Type B pancreatic cell (in vitro differentiated cells): ENCODE data around the gene SCLY. TPM values are rescaled to one million over a fixed set of nuclear protein-coding genes. Genes with fewer than 3 reads are reported as not detected.

Source experiments
- DNase-seq: peaks from one replicate; pipeline ENCODE4 v3.0.0; 2021; ENCODE audit warnings: mixed read lengths; ENCODE audit not compliant: unreplicated experiment; ENCODE audit errors: extremely low spot score
- H3K27ac Mint-ChIP-seq: 2 replicates; pipeline ENCODE4 v1.8.0; 2021; ENCODE audit warnings: mild to moderate bottlenecking, mixed read lengths
- H3K27me3 Mint-ChIP-seq: 2 replicates; pipeline ENCODE4 v1.8.0; 2021; ENCODE audit warnings: mixed read lengths
- H3K36me3 Mint-ChIP-seq: 2 replicates; pipeline ENCODE4 v1.8.0; 2021; ENCODE audit warnings: mixed read lengths
- H3K4me1 Mint-ChIP-seq: one replicate; pipeline ENCODE4 v1.8.0; 2021; ENCODE audit warnings: mixed read lengths; ENCODE audit not compliant: unreplicated experiment
- H3K4me3 Mint-ChIP-seq: 2 replicates; pipeline ENCODE4 v1.8.0; 2021; ENCODE audit warnings: mild to moderate bottlenecking, mixed read lengths
- H3K9me3 Mint-ChIP-seq: 2 replicates; pipeline ENCODE4 v1.8.0; 2021; ENCODE audit warnings: mixed read lengths
- CTCF ChIP-seq: fragments of 200-600 bp; sonication (generic); conservative IDR thresholded peaks from 2 replicates; pipeline ENCODE4 v1.5.0; 2021; ENCODE audit warnings: antibody characterized with exemption, mild to moderate bottlenecking
- total RNA-seq: library from RNA; stranded (reverse); gene quantifications from 2 replicates; pipeline ENCODE4 v1.2.1, GENCODE V29; 2021; ENCODE audit warnings: low replicate concordance

SCLY gene
- total RNA-seq, 1 donor from 2014 or later = 34.5 TPM

GRCh38 chr2:238079874-238080327 is 19.1 kb downstream of the SCLY start:
- Mint-ChIP-seq H3K9me3 (peaks cover 6% of the 10 kb centered on the region), H3K4me1 (no peaks in the 10 kb centered on the region), H3K4me3 (no peak overlapping the region), H3K36me3 (peaks cover 61% of the 10 kb centered on the region), H3K27me3 (no peaks in the 10 kb centered on the region), H3K27ac (no peak overlapping the region)
- TF ChIP-seq CTCF = no peak
- no peak for DNase-seq

GRCh38 chr2:238080518-238080917 is 19.7 kb downstream of the SCLY start:
- H3K27ac Mint-ChIP-seq = no peak overlapping the region
- no peak for DNase-seq
- TF ChIP-seq CTCF = no peak
- H3K4me1 Mint-ChIP-seq = no peaks in the 10 kb centered on the region
- no peak overlapping the region for H3K4me3 Mint-ChIP-seq
- peaks cover 58% of the 10 kb centered on the region for H3K36me3 Mint-ChIP-seq
- peaks cover 6% of the 10 kb centered on the region for H3K9me3 Mint-ChIP-seq
- H3K27me3 Mint-ChIP-seq = no peaks in the 10 kb centered on the region

- no peaks in the 10 kb centered on the region for H3K27me3 Mint-ChIP-seq
- peaks cover 61% of the 10 kb centered on the region for H3K36me3 Mint-ChIP-seq
- no peaks in the 10 kb centered on the region for H3K4me1 Mint-ChIP-seq
- no peak for DNase-seq
- no peak overlapping the region for H3K4me3 Mint-ChIP-seq
- TF ChIP-seq CTCF = no peak
- peaks cover 9% of the 10 kb centered on the region for H3K9me3 Mint-ChIP-seq
- no peak overlapping the region for H3K27ac Mint-ChIP-seq
Measured at GRCh38 chr2:238081150-238081549, 20.3 kb downstream of the SCLY start.

GRCh38 chr2:238081561-238081960 is 20.8 kb downstream of the SCLY start:
- no peak overlapping the region for H3K27ac Mint-ChIP-seq
- no peaks in the 10 kb centered on the region for H3K27me3 Mint-ChIP-seq
- TF ChIP-seq CTCF = no peak
- H3K4me1 Mint-ChIP-seq = no peaks in the 10 kb centered on the region
- no peak overlapping the region for H3K4me3 Mint-ChIP-seq
- peaks cover 58% of the 10 kb centered on the region for H3K36me3 Mint-ChIP-seq
- peaks cover 10% of the 10 kb centered on the region for H3K9me3 Mint-ChIP-seq
- DNase-seq = peak; percentile 48

- TF ChIP-seq CTCF = no peak
- no peak overlapping the region for H3K27ac Mint-ChIP-seq
- peak; percentile 52 for DNase-seq
- H3K27me3 Mint-ChIP-seq = no peaks in the 10 kb centered on the region
- peaks cover 10% of the 10 kb centered on the region for H3K9me3 Mint-ChIP-seq
- no peak overlapping the region for H3K4me3 Mint-ChIP-seq
- no peaks in the 10 kb centered on the region for H3K4me1 Mint-ChIP-seq
- peaks cover 53% of the 10 kb centered on the region for H3K36me3 Mint-ChIP-seq
Measured at GRCh38 chr2:238082151-238082550, 21.4 kb downstream of the SCLY start.

GRCh38 chr2:238082827-238083226 is 22.0 kb downstream of the SCLY start:
- TF ChIP-seq CTCF = no peak
- Mint-ChIP-seq H3K27ac (no peak overlapping the region), H3K4me3 (no peak overlapping the region), H3K4me1 (no peaks in the 10 kb centered on the region), H3K36me3 (peaks cover 47% of the 10 kb centered on the region), H3K27me3 (no peaks in the 10 kb centered on the region), H3K9me3 (peaks cover 10% of the 10 kb centered on the region)
- DNase-seq = peak; percentile 53
